HT-29 (cell line): Measurements from ENCODE around the gene GOLPH3. TPM values are rescaled to one million over a fixed set of nuclear protein-coding genes. Genes with fewer than 3 reads are reported as not detected.

Experiments
- DNase-seq: peaks from one replicate; pipeline ENCODE4 v3.0.0-alpha.2; 2015; ENCODE audit warnings: low spot score
- total RNA-seq: library from RNA; depleted of rRNA; stranded (reverse); fragments of >200 nt; shearing (Covaris generic); gene quantifications from 2 replicates; pipeline ENCODE4 v1.2.3, GENCODE V29; 2014

Gene GOLPH3
- total RNA-seq, 1 experiment from 2014 or later: 132 TPM

- DNase-seq: peak; percentile 47
Observed at GRCh38 chr5:32172186-32172911, 1.8 kb downstream of the GOLPH3 start.

DNA sequence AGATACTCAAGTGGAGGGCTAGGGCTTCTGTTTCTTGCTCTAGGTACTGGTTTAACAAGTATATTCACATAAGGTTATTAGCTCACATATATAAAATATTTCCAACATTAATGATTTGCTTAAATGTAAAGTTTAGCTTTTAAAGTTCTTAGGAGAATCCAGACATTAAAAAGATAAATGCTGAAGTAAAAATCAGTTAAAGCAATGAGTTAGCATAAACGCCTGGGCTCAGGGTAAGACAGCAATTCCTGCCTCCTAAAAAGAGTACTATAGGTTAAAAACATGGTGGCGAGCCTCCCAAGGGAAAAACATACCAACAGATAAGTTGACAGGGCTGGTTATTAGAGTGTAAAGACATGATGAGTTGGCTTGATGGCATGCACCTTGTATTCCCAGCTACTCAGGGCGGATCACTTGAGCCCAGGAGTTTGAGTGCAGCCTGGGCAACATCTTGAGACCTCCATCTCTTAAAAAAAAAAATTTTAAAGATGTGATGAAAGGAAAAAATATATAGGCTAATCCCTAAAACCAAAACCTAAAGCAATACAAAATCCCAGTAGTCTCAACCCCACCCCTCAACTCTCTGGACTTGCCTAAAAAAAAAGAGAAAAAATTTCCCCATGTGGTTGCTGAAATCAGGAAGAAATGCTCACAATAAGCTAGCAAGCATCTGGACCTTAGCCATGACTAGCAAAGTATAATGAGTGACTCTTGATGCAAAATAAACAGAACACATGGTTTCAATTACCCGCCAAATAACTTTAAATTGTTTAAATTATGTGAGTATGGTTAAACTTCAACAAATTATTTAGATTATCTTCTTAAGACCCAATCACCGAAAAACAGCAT lies 3.6 kb downstream of the GOLPH3 start:
- DNase-seq: no peak

DNA sequence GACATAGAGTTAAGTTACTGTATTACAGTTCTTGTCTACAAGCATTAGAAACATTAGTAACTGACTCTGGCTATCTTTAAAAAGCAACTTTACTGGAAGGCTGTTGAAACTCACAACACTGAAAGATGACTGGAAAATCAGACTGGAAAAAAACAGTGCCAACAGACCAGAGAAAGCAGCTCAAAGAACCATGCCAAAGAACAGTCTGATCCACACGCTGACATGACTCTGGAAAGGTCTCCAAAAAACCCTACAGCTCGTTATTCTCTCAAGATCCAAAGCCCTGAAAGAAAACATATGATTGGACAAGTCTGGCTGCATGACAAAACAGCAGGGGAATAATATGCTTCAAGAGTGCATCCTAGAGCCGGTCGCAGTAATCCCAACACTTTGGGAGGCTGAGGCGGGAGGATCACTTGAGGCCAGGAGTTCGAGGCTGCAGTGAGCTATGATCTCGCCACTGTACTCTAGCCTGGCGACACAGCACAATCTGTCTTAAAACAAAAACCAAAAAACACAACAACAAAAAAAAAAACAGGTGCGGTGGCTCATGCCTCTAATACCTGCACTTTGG lies 5.6 kb downstream of the GOLPH3 start:
- DNase-seq: no peak

- no peak for DNase-seq
Observed at GRCh38 chr5:32165597-32165996, 8.5 kb downstream of the GOLPH3 start.

- no peak for DNase-seq
Observed at GRCh38 chr5:32163785-32164184, 10.3 kb downstream of the GOLPH3 start.

GRCh38 chr5:32163053-32163452 lies 11.1 kb downstream of the GOLPH3 start:
- no peak for DNase-seq

GRCh38 chr5:32160228-32160627 lies 13.9 kb downstream of the GOLPH3 start:
- no peak for DNase-seq

- DNase-seq: no peak
Observed at GRCh38 chr5:32159328-32160072, 14.6 kb downstream of the GOLPH3 start.

- DNase-seq: no peak
Observed at GRCh38 chr5:32158679-32158975, 15.5 kb downstream of the GOLPH3 start.

DNA sequence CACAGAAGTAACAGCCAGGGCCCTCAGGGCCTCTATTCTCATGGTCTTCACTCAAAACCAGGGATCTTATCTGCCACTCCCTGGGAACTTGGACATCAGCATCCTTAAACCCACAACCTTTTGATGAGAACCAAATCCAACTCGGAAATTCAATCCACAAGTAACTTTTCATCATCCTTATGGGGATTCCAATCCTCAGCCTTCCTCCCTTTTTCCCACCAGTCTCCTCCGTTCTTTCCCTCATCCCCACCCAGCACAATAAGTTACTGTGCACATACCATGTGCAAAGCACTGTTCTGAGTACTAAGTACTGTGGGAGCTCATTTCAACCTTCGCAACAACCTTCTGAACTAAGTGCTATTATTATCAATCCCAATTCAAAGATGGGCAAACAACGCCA lies 17.0 kb downstream of the GOLPH3 start:
- no peak for DNase-seq

DNA sequence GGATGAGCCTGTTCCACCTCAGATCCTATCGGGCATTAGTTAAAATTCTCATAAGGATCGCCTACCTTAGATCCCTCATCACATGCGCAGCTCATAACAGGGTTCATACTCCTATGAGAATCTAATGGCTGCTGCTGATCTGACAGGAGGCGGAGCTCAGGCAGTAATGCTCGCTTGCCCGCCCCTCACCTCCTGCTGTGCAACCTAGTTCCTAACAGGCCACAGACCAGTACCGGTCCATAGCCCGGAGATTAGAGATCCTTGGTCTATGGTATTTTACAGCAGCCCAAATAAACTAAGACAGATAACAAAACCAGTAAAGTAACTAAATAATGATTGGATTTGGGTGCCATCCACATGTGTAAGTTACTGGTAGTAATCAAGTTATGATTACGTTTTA lies 17.5 kb downstream of the GOLPH3 start:
- DNase-seq: no peak

DNA sequence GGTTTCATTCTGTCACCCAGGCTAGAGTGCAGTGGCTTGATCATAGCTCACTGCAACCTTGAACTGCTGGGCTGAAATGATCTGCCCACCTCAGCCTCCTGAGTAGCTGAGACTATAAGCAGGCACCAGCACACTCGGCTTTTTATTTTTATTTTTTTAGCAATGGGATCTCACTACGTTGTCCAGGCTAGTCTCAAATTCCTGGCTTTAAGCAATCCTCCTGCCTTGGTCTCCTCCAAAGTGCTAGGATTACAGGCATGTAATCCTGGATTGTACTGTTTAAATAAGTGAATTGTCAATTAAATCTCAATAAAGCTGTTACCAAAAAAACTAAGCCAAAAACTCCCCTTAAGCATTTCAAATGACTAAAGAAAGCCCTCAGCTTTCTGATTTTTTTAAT lies 18.9 kb downstream of the GOLPH3 start:
- DNase-seq: no peak

GRCh38 chr5:32153723-32154122 lies 20.4 kb downstream of the GOLPH3 start:
- DNase-seq: no peak

DNA sequence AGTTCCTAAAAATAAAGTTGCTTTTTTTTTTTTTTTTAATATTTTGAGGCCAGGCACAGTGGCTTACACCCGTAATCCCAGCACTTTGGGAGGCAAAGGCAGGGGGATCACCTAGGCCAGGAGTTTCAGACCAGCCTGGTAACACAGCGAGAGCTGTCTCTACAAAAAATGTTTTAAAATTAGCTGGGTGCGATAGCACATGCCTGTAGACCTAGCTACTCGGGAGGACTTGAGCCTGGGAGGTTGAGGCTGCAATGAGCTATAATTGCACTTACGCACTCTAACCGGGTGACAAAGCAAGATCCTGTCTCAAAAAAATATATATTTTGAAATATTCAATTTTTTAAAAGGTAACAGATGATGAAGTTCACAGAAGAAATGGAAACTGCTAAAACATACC lies 22.9 kb downstream of the GOLPH3 start:
- DNase-seq: no peak

- no peak for DNase-seq
Observed at GRCh38 chr5:32150366-32150765, 23.8 kb downstream of the GOLPH3 start.

DNA sequence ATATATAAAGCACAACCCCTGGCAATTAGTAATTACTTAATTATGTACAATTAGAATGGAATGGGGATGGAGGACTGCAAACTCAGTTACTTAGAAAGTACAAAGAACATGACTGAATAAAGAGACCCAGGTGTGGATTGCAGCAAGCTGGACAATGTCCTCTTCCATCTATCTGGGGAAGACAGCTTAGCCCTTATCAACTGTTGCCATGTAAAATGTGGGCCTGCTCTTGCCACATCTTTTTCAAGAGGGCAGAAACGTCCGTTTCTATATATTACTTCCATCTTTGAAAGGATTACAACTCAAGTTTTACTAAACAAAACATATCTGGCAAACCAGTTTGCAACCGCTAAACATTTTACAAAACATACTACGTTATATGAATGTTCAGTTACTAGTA lies 26.2 kb downstream of the GOLPH3 start:
- no peak for DNase-seq

GRCh38 chr5:32147236-32147635 lies 26.9 kb downstream of the GOLPH3 start:
- no peak for DNase-seq

DNA sequence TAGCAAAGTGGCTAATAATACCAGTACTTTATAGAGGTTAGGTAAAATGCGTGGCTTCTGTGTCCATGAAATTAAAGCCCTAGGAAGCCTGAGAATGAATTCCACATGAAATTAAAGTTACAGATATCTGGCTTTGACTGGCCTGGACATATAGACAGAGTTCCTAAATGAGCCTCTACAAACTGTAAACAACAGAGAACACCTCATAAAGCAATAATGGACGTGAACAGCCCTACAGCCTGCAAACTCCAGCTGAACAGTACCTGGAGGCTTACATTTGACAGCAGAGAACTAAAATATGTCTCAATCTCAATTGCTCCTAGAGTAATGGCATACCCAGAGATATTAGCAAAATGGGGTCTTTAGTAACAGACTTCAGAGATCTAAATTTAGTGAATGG lies 28.7 kb downstream of the GOLPH3 start:
- DNase-seq: no peak

DNA sequence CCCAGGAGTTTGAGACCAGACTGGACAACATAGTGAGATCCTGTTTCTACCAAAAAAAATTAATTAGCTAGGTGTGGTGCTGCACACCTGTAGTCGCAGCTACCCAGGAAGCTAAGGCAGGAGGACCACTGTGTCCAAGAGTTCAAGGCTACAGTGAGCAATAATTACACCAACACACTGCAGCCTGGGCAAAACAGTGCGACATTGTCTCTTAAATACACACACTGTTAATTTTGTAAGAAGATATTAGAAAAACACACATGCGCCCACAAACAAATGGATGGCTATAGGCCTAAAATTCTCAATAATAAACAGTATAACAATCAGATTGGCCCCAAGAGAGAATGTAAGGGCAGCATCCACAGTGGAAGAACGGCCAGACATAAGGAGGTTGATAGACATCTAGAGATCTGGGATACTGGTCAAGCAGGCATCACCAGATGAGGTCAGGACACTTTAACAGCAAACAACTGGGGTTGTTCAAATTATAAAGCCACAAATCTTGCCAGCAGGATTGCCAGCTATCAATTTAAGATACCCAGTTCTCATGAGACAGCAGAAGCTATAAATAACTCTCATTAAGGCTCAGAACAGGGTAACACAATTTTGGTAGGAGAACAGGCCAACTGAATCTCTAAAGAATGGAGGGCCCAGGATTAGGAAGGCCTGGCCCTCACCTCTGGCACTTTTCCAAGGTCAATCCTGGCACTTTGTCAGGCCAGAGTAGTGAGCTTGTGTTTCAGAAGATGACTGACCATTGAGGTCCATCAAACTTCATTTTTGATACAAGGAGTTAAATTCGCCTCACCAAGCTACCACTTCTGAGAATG lies 29.5 kb downstream of the GOLPH3 start:
- DNase-seq: no peak

DNA sequence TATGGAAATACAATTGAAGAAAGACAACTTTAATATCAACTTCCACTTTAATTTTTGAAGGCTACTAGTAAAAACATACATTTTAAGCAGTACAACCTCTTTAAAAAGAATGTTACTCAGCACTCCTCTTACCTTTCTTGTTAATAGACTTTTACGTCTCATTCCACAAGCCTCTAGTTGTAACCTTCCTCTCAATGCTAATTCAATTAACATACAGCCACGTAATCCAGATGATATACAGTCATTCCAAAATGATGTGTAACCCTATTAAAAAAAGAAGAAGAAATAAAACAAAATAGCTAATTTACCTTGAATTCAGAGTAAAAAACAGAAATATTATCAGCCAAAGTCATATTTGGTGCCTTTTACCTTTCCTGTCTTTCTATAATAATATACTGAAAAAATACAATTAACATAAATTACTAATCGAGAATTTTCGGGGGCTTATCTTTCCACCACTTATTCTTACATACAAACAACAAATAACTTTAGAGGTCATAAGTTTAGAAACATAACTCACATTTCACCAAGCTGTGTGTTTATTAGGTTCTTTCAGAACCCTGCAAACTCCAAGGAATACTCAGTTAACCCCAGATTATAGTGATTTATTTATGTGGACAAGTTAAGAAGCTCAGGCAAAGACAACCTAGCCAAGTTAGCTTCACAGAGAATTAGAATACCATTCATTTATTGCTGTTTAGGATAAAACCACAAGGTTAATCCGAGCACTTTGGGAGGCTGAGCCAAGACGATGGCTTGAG lies 30.3 kb downstream of the GOLPH3 start:
- no peak for DNase-seq
